ENCODE measurements around the gene TRIM28. TPM values are rescaled to one million over a fixed set of nuclear protein-coding genes. Genes with fewer than 3 reads are reported as not detected.
A peak's percentile ranks its signal among the peaks of the same experiment; 100 is the strongest.

The TRIM28 gene
- total and polyA plus RNA-seq, 9 of the 15 experiments (the other 6 are each of a cell fraction or from before 2014, with no cell fraction given), result 12.1 to 797 (median 490) TPM

DNA sequence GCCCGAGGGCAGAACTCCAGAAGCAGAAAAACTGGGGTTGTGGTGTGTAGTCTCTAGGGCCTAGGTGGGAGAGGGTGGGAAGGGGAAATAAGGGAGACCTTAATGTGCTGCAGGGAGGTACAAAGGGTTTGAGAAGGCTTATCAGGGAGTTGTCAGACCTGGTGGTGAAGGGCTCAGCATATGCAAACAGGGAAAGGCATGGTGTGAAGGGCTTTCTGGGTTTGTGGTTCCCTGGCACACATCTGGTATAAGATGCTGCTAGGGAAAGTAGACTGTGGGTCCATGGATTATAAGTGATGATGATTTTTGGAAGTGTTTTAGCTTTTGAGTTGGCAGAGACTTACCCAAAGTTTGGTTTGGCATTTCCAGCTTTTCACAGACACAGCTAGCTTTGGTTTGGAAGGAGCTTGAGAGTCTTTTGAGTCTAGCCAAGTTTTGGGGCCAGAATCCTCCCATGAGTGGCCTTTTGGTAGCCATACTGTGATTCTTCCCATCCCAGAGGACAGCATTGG, 2.2 kb downstream of the TRIM28 start:
- H3K9me3 ChIP-seq (replicated peaks; ENCODE audit: control insufficient read depth, insufficient read depth, low read depth, low read length), result no peaks in the 10 kb centered on the region
- TF ChIP-seq ZNF586 (CRISPR knock-in tag; conservative IDR thresholded peaks at IDR 0.05) (no peak), ZNF24 (IDR thresholded peaks at IDR 0.05) (no peak), HMGN3 (IDR thresholded peaks at IDR 0.05; ENCODE audit: borderline replicate concordance, extremely low read depth, insufficient read length, low read depth, low read length) (no peak), ELF4 (CRISPR knock-in tag; IDR thresholded peaks at IDR 0.05) (peak; percentile 48; the same call in 1 of the 2 replicates), KDM5B (IDR thresholded peaks at IDR 0.05; ENCODE audit: insufficient replicate concordance, low read depth, low read length) (peak; percentile 26), TRIM28 (IDR thresholded peaks at IDR 0.05) (no peak), ZNF589 (CRISPR knock-in tag; IDR thresholded peaks at IDR 0.05; ENCODE audit: low read depth) (no peak), ZNF232 (CRISPR knock-in tag; IDR thresholded peaks at IDR 0.05) (no peak), MITF (IDR thresholded peaks at IDR 0.05) (no peak), KLF1 (tag; IDR thresholded peaks at IDR 0.05) (no peak), ZNF124 (CRISPR knock-in tag; IDR thresholded peaks at IDR 0.05) (no peak)
- TF ChIP-seq, protein P1, sequence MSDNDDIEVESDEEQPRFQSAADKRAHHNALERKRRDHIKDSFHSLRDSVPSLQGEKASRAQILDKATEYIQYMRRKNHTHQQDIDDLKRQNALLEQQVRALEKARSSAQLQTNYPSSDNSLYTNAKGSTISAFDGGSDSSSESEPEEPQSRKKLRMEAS (CRISPR knock-in tag; IDR thresholded peaks at IDR 0.05), result peak; percentile 4; the same call in 1 of the 2 replicates
- TF ChIP-seq, protein P2, sequence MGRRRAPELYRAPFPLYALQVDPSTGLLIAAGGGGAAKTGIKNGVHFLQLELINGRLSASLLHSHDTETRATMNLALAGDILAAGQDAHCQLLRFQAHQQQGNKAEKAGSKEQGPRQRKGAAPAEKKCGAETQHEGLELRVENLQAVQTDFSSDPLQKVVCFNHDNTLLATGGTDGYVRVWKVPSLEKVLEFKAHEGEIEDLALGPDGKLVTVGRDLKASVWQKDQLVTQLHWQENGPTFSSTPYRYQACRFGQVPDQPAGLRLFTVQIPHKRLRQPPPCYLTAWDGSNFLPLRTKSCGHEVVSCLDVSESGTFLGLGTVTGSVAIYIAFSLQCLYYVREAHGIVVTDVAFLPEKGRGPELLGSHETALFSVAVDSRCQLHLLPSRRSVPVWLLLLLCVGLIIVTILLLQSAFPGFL (CRISPR knock-in tag; IDR thresholded peaks at IDR 0.05), result 0 out of 2 replicates have a peak, but pooled peaks have one; percentile 50
- TF ChIP-seq, protein P3, sequence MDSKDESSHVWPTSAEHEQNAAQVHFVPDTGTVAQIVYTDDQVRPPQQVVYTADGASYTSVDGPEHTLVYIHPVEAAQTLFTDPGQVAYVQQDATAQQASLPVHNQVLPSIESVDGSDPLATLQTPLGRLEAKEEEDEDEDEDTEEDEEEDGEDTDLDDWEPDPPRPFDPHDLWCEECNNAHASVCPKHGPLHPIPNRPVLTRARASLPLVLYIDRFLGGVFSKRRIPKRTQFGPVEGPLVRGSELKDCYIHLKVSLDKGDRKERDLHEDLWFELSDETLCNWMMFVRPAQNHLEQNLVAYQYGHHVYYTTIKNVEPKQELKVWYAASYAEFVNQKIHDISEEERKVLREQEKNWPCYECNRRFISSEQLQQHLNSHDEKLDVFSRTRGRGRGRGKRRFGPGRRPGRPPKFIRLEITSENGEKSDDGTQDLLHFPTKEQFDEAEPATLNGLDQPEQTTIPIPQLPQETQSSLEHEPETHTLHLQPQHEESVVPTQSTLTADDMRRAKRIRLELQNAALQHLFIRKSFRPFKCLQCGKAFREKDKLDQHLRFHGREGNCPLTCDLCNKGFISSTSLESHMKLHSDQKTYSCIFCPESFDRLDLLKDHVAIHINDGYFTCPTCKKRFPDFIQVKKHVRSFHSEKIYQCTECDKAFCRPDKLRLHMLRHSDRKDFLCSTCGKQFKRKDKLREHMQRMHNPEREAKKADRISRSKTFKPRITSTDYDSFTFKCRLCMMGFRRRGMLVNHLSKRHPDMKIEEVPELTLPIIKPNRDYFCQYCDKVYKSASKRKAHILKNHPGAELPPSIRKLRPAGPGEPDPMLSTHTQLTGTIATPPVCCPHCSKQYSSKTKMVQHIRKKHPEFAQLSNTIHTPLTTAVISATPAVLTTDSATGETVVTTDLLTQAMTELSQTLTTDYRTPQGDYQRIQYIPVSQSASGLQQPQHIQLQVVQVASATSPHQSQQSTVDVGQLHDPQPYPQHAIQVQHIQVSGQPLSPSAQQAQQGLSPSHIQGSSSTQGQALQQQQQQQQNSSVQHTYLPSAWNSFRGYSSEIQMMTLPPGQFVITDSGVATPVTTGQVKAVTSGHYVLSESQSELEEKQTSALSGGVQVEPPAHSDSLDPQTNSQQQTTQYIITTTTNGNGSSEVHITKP (IDR thresholded peaks at IDR 0.05; ENCODE audit: partially characterized antibody), result no peak
- TF ChIP-seq, protein P4, sequence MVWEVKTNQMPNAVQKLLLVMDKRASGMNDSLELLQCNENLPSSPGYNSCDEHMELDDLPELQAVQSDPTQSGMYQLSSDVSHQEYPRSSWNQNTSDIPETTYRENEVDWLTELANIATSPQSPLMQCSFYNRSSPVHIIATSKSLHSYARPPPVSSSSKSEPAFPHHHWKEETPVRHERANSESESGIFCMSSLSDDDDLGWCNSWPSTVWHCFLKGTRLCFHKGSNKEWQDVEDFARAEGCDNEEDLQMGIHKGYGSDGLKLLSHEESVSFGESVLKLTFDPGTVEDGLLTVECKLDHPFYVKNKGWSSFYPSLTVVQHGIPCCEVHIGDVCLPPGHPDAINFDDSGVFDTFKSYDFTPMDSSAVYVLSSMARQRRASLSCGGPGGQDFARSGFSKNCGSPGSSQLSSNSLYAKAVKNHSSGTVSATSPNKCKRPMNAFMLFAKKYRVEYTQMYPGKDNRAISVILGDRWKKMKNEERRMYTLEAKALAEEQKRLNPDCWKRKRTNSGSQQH (CRISPR knock-in tag; IDR thresholded peaks at IDR 0.05), result no peak

More for the DNA sequence above, 2.2 kb downstream of the TRIM28 start:
- no peak overlapping the region for H2AFZ ChIP-seq (ENCODE audit: low read depth, low read length)
- POLR2A ChIA-PET, result interaction anchor here (0.6 to 3.9 kb wide), 4 partner anchors 8 to 26 kb away, joined by 3 to 48 read pairs (median 10); partner anchors contain the start of genes CHMP2A, UBE2M and ZBTB45
- peak in 1 of 4 experiments; percentile 27 for DNase-seq (ENCODE audit: extremely low read depth in 1 of 4, low spot score in 3 of 4)
- in situ Hi-C loops (cut with MboI) (no loop called here), intact Hi-C loops (cut with micrococcal nuclease) (no loop called here)
- 0% methylated on average over 1 of the region's 1 CpG for WGBS (ENCODE audit: insufficient coverage, low coverage, missing lambda C conversion rate)
- peaks cover 8% of the 10 kb centered on the region for H3K9me1 ChIP-seq (ENCODE audit: control insufficient read depth, insufficient read depth, low read length)
- ATAC-seq, result no peak
- peak overlapping the region; percentile 88 for H3K27ac ChIP-seq (ENCODE audit: extremely low read depth, low read depth, low read length)
- peaks cover 44% of the 10 kb centered on the region for H4K20me1 ChIP-seq (replicated peaks; ENCODE audit: control insufficient read depth, insufficient read depth, low read length)
- CTCF ChIA-PET (ENCODE audit: low intra/inter-chr PET ratio), result no interaction called here
- H3K4me1 ChIP-seq (replicated peaks in 1 of 2; ENCODE audit: control insufficient read depth in 2 of 2, insufficient read depth in 2 of 2, low read length in 2 of 2), result peaks cover 13 to 42% of the 10 kb centered on the region in 2 experiments; a peak in 4 of 5 replicates
- peak overlapping the region; percentile 100 for H3K4me3 ChIP-seq
- BruUV-seq (replicated peaks), result TSS peak; percentile 51
- peak overlapping the region; percentile 88 to 98 for H3K9ac ChIP-seq (ENCODE audit: insufficient read depth in 1 of 2, low read depth in 2 of 2, low read length in 2 of 2)
- peak overlapping the region; percentile 89 for H3K4me2 ChIP-seq (ENCODE audit: insufficient read depth, low read length)
- peaks cover 62% of the 10 kb centered on the region for H3K36me3 ChIP-seq (ENCODE audit: control insufficient read depth, insufficient read depth, low read length)
- peaks cover 49% of the 10 kb centered on the region for H3K79me2 ChIP-seq (ENCODE audit: control insufficient read depth, insufficient read depth, low read length)
- no peaks in the 10 kb centered on the region for H3K27me3 ChIP-seq (ENCODE audit: control insufficient read depth in 2 of 2, insufficient read depth in 2 of 2, low read length in 2 of 2)
- no peak for FAIRE-seq

All from K562 (cell line).